Measurements from ENCODE around the gene INPP4B.

GRCh38 chr4:142077048-142077447 is 769.1 kb downstream of the INPP4B start:
- TF ChIP-seq CTCF (conservative IDR thresholded peaks at IDR 0.05; ENCODE audit: low read length) = no peak
- TF ChIP-seq EZH2phosphoT487 (IDR thresholded peaks at IDR 0.05; ENCODE audit: borderline replicate concordance, low read depth, low read length) = no peak
